HepG2 (cell line): Measurements from ENCODE around the gene TIMM10. TPM values are rescaled to one million over a fixed set of nuclear protein-coding genes. Genes with fewer than 3 reads are reported as not detected.

ENCODE experiments used
- ATAC-seq: fragments of 200-7000 bp; cut with Tn5 transposase; 3 replicates; pipeline ENCODE4 v1.9.1; 2020; ENCODE audit warnings: mild to moderate bottlenecking, moderate library complexity
- Bru-seq: library from RNA; stranded (reverse); fragments of 400-500 nt; gene quantifications from one replicate; lab custom pipeline; 2021; lab: Mats Ljungman, UMichigan
- BruChase-seq, 2 experiments: library from RNA; stranded (reverse); fragments of 400-500 nt; gene quantifications; one replicate each; lab custom pipeline; 2021; lab: Mats Ljungman, UMichigan
- BruUV-seq: library from RNA; stranded (reverse); fragments of 400-500 nt; replicated peaks from 2 replicates; lab custom pipeline; 2021; lab: Mats Ljungman, UMichigan
- CTCF ChIA-PET: fragments of 300-600 bp; formaldehyde crosslinking; extraction: SDS; loops from one replicate; lab custom pipeline; 2021; ENCODE audit warnings: low total read pairs, inconsistent platforms, low intra/inter-chr PET ratio; lab: Yijun Ruan, JAX
- POLR2A ChIA-PET: fragments of 350-600 bp; sonication (Branson Sonifier 250); formaldehyde crosslinking; loops from one replicate; lab custom pipeline; 2020; ENCODE audit warnings: antibody characterized with exemption, inconsistent platforms; lab: Yijun Ruan, JAX
- DNase-seq: peaks from one replicate; pipeline ENCODE4 v3.0.0-alpha.2; 2015; ENCODE audit warnings: low spot score
- FAIRE-seq: peaks from 3 replicates; lab custom pipeline; 2011; peaks lifted over from hg19 to GRCh38; lab: Jason Lieb, UNC
- H2AFZ ChIP-seq: one replicate; pipeline ENCODE4 v1.6.1; 2011; ENCODE audit warnings: low read length, inconsistent platforms
- H3K27ac ChIP-seq: fragments of 300-600 bp; 3 replicates; pipeline ENCODE4 v1.8.0; 2011; ENCODE audit warnings: mixed run types, mild to moderate bottlenecking, mixed read lengths, low read length, inconsistent platforms; ENCODE audit not compliant: insufficient read depth; ENCODE audit errors: extremely low read length
- H3K27me3 ChIP-seq, 2 experiments: fragments of 200-600 bp in 1 of 2; 2 replicates in 1 of 2; 3 replicates in 1 of 2; pipeline versions ENCODE4 v1.6.0 to v1.8.0; 2011; ENCODE audit warnings: low read length in 2 of 2, mild to moderate bottlenecking in 2 of 2, moderate library complexity in 2 of 2, inconsistent platforms in 1 of 2; ENCODE audit not compliant: insufficient read depth in 2 of 2, control insufficient read depth in 1 of 2
- H3K36me3 ChIP-seq, 2 experiments: fragments of 200-600 bp in 1 of 2; replicated peaks in 1 of 2; 2 replicates in 1 of 2; 3 replicates in 1 of 2; pipeline versions ENCODE4 v1.5.1 to v1.8.0; 2011; ENCODE audit warnings: low read length in 2 of 2, inconsistent platforms in 1 of 2; ENCODE audit not compliant: insufficient read depth in 2 of 2, control insufficient read depth in 1 of 2
- H3K4me1 ChIP-seq: 2 replicates; pipeline ENCODE4 v1.5.1; 2012; ENCODE audit warnings: low read length, inconsistent platforms; ENCODE audit not compliant: insufficient read depth
- H3K4me2 ChIP-seq: 2 replicates; pipeline ENCODE4 v1.6.0; 2011; ENCODE audit warnings: low read depth, low read length, inconsistent platforms
- H3K4me3 ChIP-seq, 3 experiments: fragments of 200-600 bp in 1 of 3; sonication (generic), shearing (Covaris generic) in 1 of 3; replicated peaks in 1 of 3; 2 replicates each; pipeline ENCODE4 v1.5.1; 2011 to 2016; ENCODE audit warnings: low read length in 3 of 3, inconsistent platforms in 2 of 3, low read depth in 2 of 3, mild to moderate bottlenecking in 2 of 3, control low read depth in 1 of 3, mixed read lengths in 1 of 3; ENCODE audit not compliant: insufficient read depth in 1 of 3
- H3K79me2 ChIP-seq: one replicate; pipeline ENCODE4 v1.6.1; 2011; ENCODE audit warnings: low read length, inconsistent platforms; ENCODE audit not compliant: insufficient read depth
- H3K9ac ChIP-seq: 2 replicates; pipeline ENCODE4 v1.6.0; 2011; ENCODE audit warnings: mild to moderate bottlenecking, low read depth, low read length, inconsistent platforms; ENCODE audit not compliant: insufficient read depth
- H3K9me3 ChIP-seq: 2 replicates; pipeline ENCODE4 v1.5.1; 2012; ENCODE audit warnings: mild to moderate bottlenecking, low read length
- H4K20me1 ChIP-seq: 2 replicates; pipeline ENCODE4 v1.6.0; 2011; ENCODE audit warnings: inconsistent platforms, mild to moderate bottlenecking, low read length, moderate library complexity; ENCODE audit not compliant: insufficient read depth
- CERS6 ChIP-seq: sonication (generic); formaldehyde crosslinking; IDR thresholded peaks from 2 replicates; pipeline ENCODE4 v1.5.0; 2020; ENCODE audit warnings: missing genetic modification reagents
- GZF1 ChIP-seq: sonication (generic); formaldehyde crosslinking; IDR thresholded peaks from 2 replicates; pipeline ENCODE4 v1.5.1; 2020; ENCODE audit warnings: mild to moderate bottlenecking, missing genetic modification reagents
- HIC2 ChIP-seq: sonication (generic); formaldehyde crosslinking; IDR thresholded peaks from 2 replicates; pipeline ENCODE4 v1.9.0; 2022; ENCODE audit warnings: low read depth, missing genetic modification reagents
- KDM5B ChIP-seq: sonication (generic); formaldehyde crosslinking; IDR thresholded peaks from 2 replicates; pipeline ENCODE4 v1.4.0; 2020; ENCODE audit warnings: missing genetic modification reagents, mild to moderate bottlenecking, borderline replicate concordance
- NFE2L2 ChIP-seq: fragments of 150-350 bp; IDR thresholded peaks from 2 replicates; pipeline ENCODE4 v1.6.1; 2014; ENCODE audit warnings: low read length
- PTBP1 ChIP-seq: fragments of 200-400 bp; formaldehyde crosslinking; IDR thresholded peaks from 2 replicates; pipeline ENCODE4 v1.6.1; 2018; ENCODE audit warnings: low read length, low read depth; ENCODE audit not compliant: poor library complexity, severe bottlenecking
- RAD51 ChIP-seq: fragments of 450-650 bp; IDR thresholded peaks from 2 replicates; pipeline ENCODE4 v1.6.1; 2016; ENCODE audit warnings: borderline replicate concordance
- SNAPC5 ChIP-seq: sonication (generic); formaldehyde crosslinking; IDR thresholded peaks from 2 replicates; pipeline ENCODE4 v1.8.1; 2023; ENCODE audit warnings: mild to moderate bottlenecking, missing genetic modification reagents, borderline replicate concordance
- SP5 ChIP-seq: IDR thresholded peaks from 2 replicates; pipeline ENCODE4 v1.6.1; 2016; ENCODE audit warnings: low read depth, borderline replicate concordance
- ZBTB1 ChIP-seq: sonication (generic); formaldehyde crosslinking; IDR thresholded peaks from 2 replicates; pipeline ENCODE4 v1.4.0; 2020; ENCODE audit warnings: missing genetic modification reagents, borderline replicate concordance
- ZFP36L1 ChIP-seq: sonication (generic); formaldehyde crosslinking; IDR thresholded peaks from 2 replicates; pipeline ENCODE4 v1.8.0; 2022; ENCODE audit warnings: mild to moderate bottlenecking, missing genetic modification reagents, moderate library complexity
- ZNF101 ChIP-seq: sonication (generic); formaldehyde crosslinking; IDR thresholded peaks from 2 replicates; pipeline ENCODE4 v1.4.0; 2020; ENCODE audit warnings: mild to moderate bottlenecking, low read depth, missing genetic modification reagents, borderline replicate concordance
- ZNF256 ChIP-seq: sonication (generic); formaldehyde crosslinking; conservative IDR thresholded peaks from 2 replicates; pipeline ENCODE4 v1.4.0; 2020; ENCODE audit warnings: missing genetic modification reagents
- WGBS: methylation state at CpG from one replicate; pipeline ENCODE4 v1.1.6; 2017; ENCODE audit warnings: low lambda C conversion rate; 5-methylcytosine and 5-hydroxymethylcytosine counted together
- in situ Hi-C: cut with HindIII; loops from 2 replicates; pipeline ENCODE4 v1.10.0; 2017; ENCODE audit warnings: low pct_unique_long_range_greater_than_20kb; ENCODE audit not compliant: extremely low pct_ligation_motif_present
- intact Hi-C: fragments of 100-400 bp; cut with micrococcal nuclease; formaldehyde crosslinking; loops from one replicate; pipeline ENCODE4 v1.10.0; 2022; ENCODE audit not compliant: unreplicated experiment
- long read RNA-seq, 2 experiments: library from RNA in 1 of 2; library from polyadenylated mRNA in 1 of 2; stranded (forward) in 1 of 2; unstranded in 1 of 2; transcript quantifications; one replicate each; pipeline ENCODE4 v2.0.0, GENCODE V29; 2019 to 2022
- polyA minus RNA-seq, 3 experiments: library from RNA; depleted of rRNA, polyadenylated mRNA; stranded (reverse); fragments of >200 nt; gene quantifications; 2 replicates each; pipeline ENCODE4 v1.2.3, GENCODE V29; 2011; ENCODE audit warnings: low replicate concordance in 1 of 3
- polyA plus RNA-seq, 8 experiments: library from polyadenylated mRNA; depleted of rRNA in 3 of 8; stranded (reverse) in 7 of 8; unstranded in 1 of 8; fragments of >200 nt; fragmentation: Illumina TruSeq in 4 of 8; extraction: Trizol in 4 of 8; gene quantifications; 2 replicates each; pipeline versions ENCODE4 v1.2.1 to v1.2.3, GENCODE V29; 2011 to 2016; ENCODE audit warnings: low read depth in 4 of 8, missing spikeins in 1 of 8, mixed read lengths in 1 of 8; ENCODE audit not compliant: insufficient read depth in 1 of 8
- total RNA-seq, 5 experiments: library from RNA; depleted of rRNA; stranded (reverse); fragments of >200 nt; fragmentation: Illumina TruSeq; extraction: Trizol; gene quantifications; 2 replicates each; pipeline ENCODE4 v1.2.3, GENCODE V29; 2016; ENCODE audit warnings: low read depth in 1 of 5

Gene TIMM10
- total RNA-seq (2016; rRNA removed; fragmentation: Illumina TruSeq; extraction: Trizol) = 82.2 and 103 TPM in 2 replicates
- 40.9 and 52.7 TPM in 2 replicates for total RNA-seq (2016; cell fraction: cytosol; rRNA removed; fragmentation: Illumina TruSeq; extraction: Trizol; ENCODE audit: low read depth)
- 87.8 and 108 TPM in 2 replicates for total RNA-seq (2016; cell fraction: insoluble cytoplasmic fraction; rRNA removed; fragmentation: Illumina TruSeq; extraction: Trizol)
- total RNA-seq (2016; cell fraction: membrane; rRNA removed; fragmentation: Illumina TruSeq; extraction: Trizol) = 48.0 and 65.2 TPM in 2 replicates
- total RNA-seq (2016; cell fraction: nucleus; rRNA removed; fragmentation: Illumina TruSeq; extraction: Trizol) = 27.4 and 31.3 TPM in 2 replicates
- polyA plus RNA-seq (2011; rRNA removed) = 56.3 and 67.8 TPM in 2 replicates
- 81.8 and 94.3 TPM in 2 replicates for polyA plus RNA-seq (2011; cell fraction: cytosol; rRNA removed)
- 18.2 and 20.2 TPM in 2 replicates for polyA plus RNA-seq (2011; cell fraction: nucleus; rRNA removed)
- 46.7 and 55.3 TPM in 2 replicates for polyA plus RNA-seq (2012)
- polyA plus RNA-seq (2016; cell fraction: cytosol; fragmentation: Illumina TruSeq; extraction: Trizol; ENCODE audit: low read depth) = 53.7 and 66.6 TPM in 2 replicates
- polyA plus RNA-seq (2016; cell fraction: insoluble cytoplasmic fraction; fragmentation: Illumina TruSeq; extraction: Trizol; ENCODE audit: low read depth) = 106 and 130 TPM in 2 replicates
- 52.5 and 68.9 TPM in 2 replicates for polyA plus RNA-seq (2016; cell fraction: membrane; fragmentation: Illumina TruSeq; extraction: Trizol; ENCODE audit: low read depth)
- 53.7 and 58.9 TPM in 2 replicates for polyA plus RNA-seq (2016; cell fraction: nucleus; fragmentation: Illumina TruSeq; extraction: Trizol; ENCODE audit: insufficient read depth, low read depth)
- polyA minus RNA-seq (2011; rRNA and poly(A)+ RNA removed; ENCODE audit: low replicate concordance) = 28.3 and 58.4 TPM in 2 replicates
- 7.7 and 8.8 TPM in 2 replicates for polyA minus RNA-seq (2011; cell fraction: cytosol; rRNA and poly(A)+ RNA removed)
- polyA minus RNA-seq (2011; cell fraction: nucleus; rRNA and poly(A)+ RNA removed) = 11.8 and 13.6 TPM in 2 replicates
- Bru-seq, nascent RNA = percentile 76 among the genes with signal in this experiment
- BruChase-seq, experiment 1, labeled RNA remaining after a 6-hour chase = percentile 77 among the genes with signal in this experiment
- percentile 73 among the genes with signal in this experiment for BruChase-seq, experiment 2, labeled RNA remaining after a 2-hour chase
- long read RNA-seq, experiment 1, transcript TIMM10-201 (3 exons, 680 nt) = major isoform, 89 of 95 reads
- long read RNA-seq, experiment 1, transcript TIMM10-202 (3 exons, 530 nt) = minor isoform, 5 of 95 reads
- long read RNA-seq, experiment 1, partial matches to known transcripts = 1 of 95 reads
- long read RNA-seq, experiment 1, other reads (novel, unspliced or antisense) = 0 of 95 reads
- long read RNA-seq, experiment 2, transcript TIMM10-202 (3 exons, 530 nt) = minor isoform, 6 of 104 reads
- long read RNA-seq, experiment 2, transcript TIMM10-201 (3 exons, 680 nt) = major isoform, 86 of 104 reads
- long read RNA-seq, experiment 2, partial matches to known transcripts = 6 of 104 reads
- long read RNA-seq, experiment 2, other reads (novel, unspliced or antisense) = 6 of 104 reads

- H2AFZ ChIP-seq = peak within 1 kb of the TSS; percentile 95
- H3K4me2 ChIP-seq = peak within 1 kb of the TSS; percentile 95
- in situ Hi-C loops = loop anchor here (5.0 kb wide), 1 partner anchor 184 kb away; no protein-coding TSS in a partner anchor
- H4K20me1 ChIP-seq = no peaks in the 10 kb centered on the region
- H3K79me2 ChIP-seq = peaks cover 13% of the 10 kb centered on the region
- H3K9me3 ChIP-seq = no peaks in the 10 kb centered on the region
- BruUV-seq = no TSS peak
- H3K4me1 ChIP-seq = peaks cover 42% of the 10 kb centered on the region
- DNase-seq = peak; percentile 99
- ChIA-PET POLR2A (interaction anchor here (0.6 to 2.6 kb wide), 12 partner anchors 10 to 110 kb away, joined by 3 to 13 read pairs (median 4); partner anchors contain the start of gene SLC43A1), CTCF (interaction anchor here (1.0 to 1.3 kb wide), 3 partner anchors 37 to 110 kb away, joined by 3 to 4 read pairs (median 3); no protein-coding TSS in a partner anchor)
- WGBS = 0% methylated on average over 35 of the region's 49 CpGs
- intact Hi-C loops = loop anchor here (1.0 to 5.0 kb wide), 3 partner anchors 17 to 111 kb away; no protein-coding TSS in a partner anchor
- ATAC-seq = peak; percentile 98
- peaks cover 0 to 5% of the 10 kb centered on the region in 2 experiments; a peak in 1 of 5 replicates for H3K36me3 ChIP-seq
- peak within 1 kb of the TSS; percentile 90 for H3K9ac ChIP-seq
- peak within 1 kb of the TSS; percentile 64 for H3K27ac ChIP-seq
- H3K4me3 ChIP-seq = peak within 1 kb of the TSS; percentile 80 to 98 (median 96)
- FAIRE-seq = peak; percentile 96
- peaks cover 0 to 5% of the 10 kb centered on the region in 2 experiments; a peak in 1 of 5 replicates for H3K27me3 ChIP-seq
- TF ChIP-seq NFE2L2 = no peak
- TF ChIP-seq RAD51 = no peak
- TF ChIP-seq ZBTB1 (CRISPR knock-in tag) = no peak
- TF ChIP-seq ZNF256 = no peak
- peak; percentile 52; the same call in 1 of the 2 replicates for TF ChIP-seq SP5 (CRISPR knock-in tag)
- TF ChIP-seq HIC2 = no peak
- TF ChIP-seq CERS6 = no peak
- TF ChIP-seq ZFP36L1 (CRISPR knock-in tag) = peak; percentile 58; the same call in 1 of the 2 replicates
- TF ChIP-seq SNAPC5 (CRISPR knock-in tag) = 0 out of 2 replicates have a peak, but pooled peaks have one; percentile 46
- no peak for TF ChIP-seq PTBP1
- no peak for TF ChIP-seq ZNF101 (CRISPR knock-in tag)
- TF ChIP-seq KDM5B (CRISPR knock-in tag) = no peak
- TF ChIP-seq GZF1 (CRISPR knock-in tag) = no peak
Measured at GRCh38 chr11:57530596-57531507, at the start of gene TIMM10. TIMM10 (minus strand) TSS chr11:57530754; CDS start chr11:57530189, 565 bp downstream.
